Panc1 (cell line): ENCODE data around the gene SLC19A1. TPM values are rescaled to one million over a fixed set of nuclear protein-coding genes. Genes with fewer than 3 reads are reported as not detected.

Experiments used
- ATAC-seq: fragments of 200-7000 bp; cut with Tn5 transposase; 2 replicates; pipeline ENCODE4 v1.9.1; 2020; ENCODE audit warnings: mild to moderate bottlenecking, moderate library complexity
- BruUV-seq: library from RNA; stranded (reverse); fragments of 400-500 nt; replicated peaks from 2 replicates; lab custom pipeline; 2021; lab: Mats Ljungman, UMichigan
- CTCF ChIA-PET: fragments of 300-600 bp; sonication (Branson Sonifier 250); formaldehyde crosslinking; loops from one replicate; lab custom pipeline; 2022; ENCODE audit warnings: antibody characterized with exemption; lab: Charles Lee
- POLR2A ChIA-PET: fragments of 300-600 bp; sonication (Branson Sonifier 250); formaldehyde crosslinking; loops from one replicate; lab custom pipeline; 2022; ENCODE audit warnings: antibody characterized with exemption; lab: Charles Lee
- DNase-seq: peaks from one replicate; pipeline ENCODE4 v3.0.0-alpha.2; 2010; ENCODE audit warnings: low read depth, low spot score
- H3K27ac ChIP-seq: 2 replicates; pipeline ENCODE4 v1.5.1; 2011; ENCODE audit warnings: mild to moderate bottlenecking, low read length, inconsistent platforms
- H3K27me3 ChIP-seq: fragments of 200-500 bp; sonication (Bioruptor generic); 2 replicates; pipeline ENCODE4 v1.6.0; 2014; ENCODE audit warnings: low read length, inconsistent platforms; ENCODE audit not compliant: control insufficient read depth, insufficient read depth
- H3K36me3 ChIP-seq: fragments of 200-500 bp; sonication (Bioruptor generic); 2 replicates; pipeline ENCODE4 v1.5.1; 2014; ENCODE audit warnings: inconsistent platforms, mild to moderate bottlenecking, low read length, moderate library complexity; ENCODE audit not compliant: control insufficient read depth, insufficient read depth
- H3K4me1 ChIP-seq: 2 replicates; pipeline ENCODE4 v1.5.1; 2011; ENCODE audit warnings: inconsistent platforms, mild to moderate bottlenecking, low read length, moderate library complexity; ENCODE audit not compliant: control insufficient read depth, insufficient read depth
- H3K4me3 ChIP-seq, 2 experiments: 2 replicates each; pipeline ENCODE4 v1.5.1; 2011 to 2012; ENCODE audit warnings: low read depth in 2 of 2, low read length in 2 of 2, mild to moderate bottlenecking in 2 of 2, inconsistent platforms in 1 of 2, moderate library complexity in 1 of 2
- H3K9me3 ChIP-seq: fragments of 200-500 bp; sonication (Bioruptor generic); 2 replicates; pipeline ENCODE4 v1.5.1; 2014; ENCODE audit warnings: low read depth, mild to moderate bottlenecking, inconsistent platforms, low read length, moderate library complexity; ENCODE audit not compliant: control insufficient read depth, insufficient read depth
- POLR2AphosphoS5 ChIP-seq: IDR thresholded peaks from 2 replicates; pipeline ENCODE4 v1.6.1; 2012; ENCODE audit warnings: mild to moderate bottlenecking, low read depth, low read length, moderate library complexity
- SIN3A ChIP-seq: IDR thresholded peaks from 2 replicates; pipeline ENCODE4 v1.6.1; 2012; ENCODE audit warnings: low read depth, mild to moderate bottlenecking, low read length, moderate library complexity, borderline replicate concordance; ENCODE audit not compliant: insufficient read depth
- TCF7L2 ChIP-seq: IDR thresholded peaks from 2 replicates; pipeline ENCODE4 v1.6.1; 2011; ENCODE audit warnings: mild to moderate bottlenecking, low read depth, low read length, inconsistent platforms
- in situ Hi-C: cut with HindIII; loops from 2 replicates; pipeline ENCODE4 v1.10.0; 2016; ENCODE audit warnings: low sequenced_read_pairs, low pct_unique_long_range_greater_than_20kb
- intact Hi-C: fragments of 100-400 bp; cut with micrococcal nuclease; formaldehyde crosslinking; loops from one replicate; pipeline ENCODE4 v1.10.0; 2022; ENCODE audit not compliant: unreplicated experiment
- total RNA-seq: library from RNA; stranded (reverse); gene quantifications from one replicate; pipeline ENCODE4 v1.2.1, GENCODE V29; 2021; ENCODE audit not compliant: unreplicated experiment
- TF ChIP-seq, protein P1 (sequence below), 2 experiments: IDR thresholded peaks; 2 replicates each; pipeline ENCODE4 v1.6.1; 2011 to 2012; ENCODE audit warnings: low read depth in 2 of 2, control low read depth in 1 of 2, low read length in 1 of 2, mild to moderate bottlenecking in 1 of 2, moderate library complexity in 1 of 2; ENCODE audit not compliant: insufficient read depth in 1 of 2
- TF ChIP-seq, protein P2 (sequence below): fragments of 450-650 bp; IDR thresholded peaks from 2 replicates; pipeline ENCODE4 v1.5.1; 2017; ENCODE audit warnings: mild to moderate bottlenecking

SLC19A1 gene
- total RNA-seq, 1 experiment from 2014 or later, result 24.5 TPM

DNA sequence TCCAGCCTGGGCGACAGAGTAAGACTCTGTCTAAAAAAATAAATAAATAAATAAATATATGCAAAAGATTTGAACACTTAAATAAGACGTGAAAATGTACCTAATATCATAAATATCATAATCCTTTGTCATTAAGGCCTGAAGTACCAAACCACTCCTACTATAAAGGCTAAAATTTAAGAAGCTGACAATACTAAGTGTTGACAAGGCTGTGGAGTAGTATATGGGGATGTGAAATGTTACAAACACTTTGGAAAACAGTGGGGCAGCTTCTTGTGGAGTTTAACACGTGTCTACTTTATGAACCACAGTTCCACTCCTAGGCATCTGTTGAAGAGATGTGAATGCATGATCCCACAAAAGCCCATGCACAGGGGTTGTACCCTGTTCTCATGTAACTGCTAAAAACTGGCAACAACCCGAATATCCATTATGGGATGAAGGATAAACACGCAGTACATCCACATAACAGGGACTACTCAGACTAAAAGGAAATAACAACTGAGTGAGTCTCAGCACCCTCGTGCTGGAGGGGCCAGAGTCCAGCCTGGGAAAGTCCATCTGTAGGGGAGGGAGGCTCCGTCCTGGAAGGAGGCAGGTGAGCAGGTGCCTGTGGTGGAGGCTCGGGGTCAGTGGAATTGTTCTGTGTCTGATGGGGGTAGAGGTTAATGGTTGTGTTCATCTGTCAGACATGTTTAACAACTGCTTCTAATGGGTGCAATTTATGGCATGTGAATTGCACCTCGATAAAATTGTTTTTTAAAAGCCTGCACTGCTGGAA is 6.7 kb upstream of the SLC19A1 start:
- Histone ChIP-seq H3K27ac (no peak overlapping the region), H3K27me3 (no peaks in the 10 kb centered on the region), H3K36me3 (no peaks in the 10 kb centered on the region), H3K9me3 (no peaks in the 10 kb centered on the region), H3K4me3 (no peak overlapping the region), H3K4me1 (peaks cover 6% of the 10 kb centered on the region)
- in situ Hi-C loops (no loop called here), intact Hi-C loops (no loop called here)
- ChIA-PET POLR2A (no interaction called here), CTCF (no interaction called here)
- no peak for ATAC-seq
- no peak for DNase-seq
- no TSS peak for BruUV-seq
- no peak for TF ChIP-seq POLR2AphosphoS5

DNA sequence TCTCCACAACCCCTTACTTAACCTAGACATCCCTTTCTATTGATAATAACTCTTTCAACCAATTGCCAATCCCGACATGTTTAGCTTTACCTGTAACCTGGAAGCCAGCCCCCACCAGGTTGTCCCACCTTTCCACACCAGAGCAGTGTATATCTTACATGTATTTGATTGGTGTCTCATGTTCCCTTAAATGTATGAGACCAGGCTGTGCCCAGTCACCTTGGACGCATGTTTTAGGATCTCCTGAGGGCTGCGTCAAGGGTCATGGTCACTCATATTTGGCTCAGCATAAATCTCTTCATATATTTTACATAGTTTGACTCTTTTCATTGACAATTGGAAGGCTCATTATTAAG is 5.3 kb upstream of the SLC19A1 start:
- TF ChIP-seq, protein P1, sequence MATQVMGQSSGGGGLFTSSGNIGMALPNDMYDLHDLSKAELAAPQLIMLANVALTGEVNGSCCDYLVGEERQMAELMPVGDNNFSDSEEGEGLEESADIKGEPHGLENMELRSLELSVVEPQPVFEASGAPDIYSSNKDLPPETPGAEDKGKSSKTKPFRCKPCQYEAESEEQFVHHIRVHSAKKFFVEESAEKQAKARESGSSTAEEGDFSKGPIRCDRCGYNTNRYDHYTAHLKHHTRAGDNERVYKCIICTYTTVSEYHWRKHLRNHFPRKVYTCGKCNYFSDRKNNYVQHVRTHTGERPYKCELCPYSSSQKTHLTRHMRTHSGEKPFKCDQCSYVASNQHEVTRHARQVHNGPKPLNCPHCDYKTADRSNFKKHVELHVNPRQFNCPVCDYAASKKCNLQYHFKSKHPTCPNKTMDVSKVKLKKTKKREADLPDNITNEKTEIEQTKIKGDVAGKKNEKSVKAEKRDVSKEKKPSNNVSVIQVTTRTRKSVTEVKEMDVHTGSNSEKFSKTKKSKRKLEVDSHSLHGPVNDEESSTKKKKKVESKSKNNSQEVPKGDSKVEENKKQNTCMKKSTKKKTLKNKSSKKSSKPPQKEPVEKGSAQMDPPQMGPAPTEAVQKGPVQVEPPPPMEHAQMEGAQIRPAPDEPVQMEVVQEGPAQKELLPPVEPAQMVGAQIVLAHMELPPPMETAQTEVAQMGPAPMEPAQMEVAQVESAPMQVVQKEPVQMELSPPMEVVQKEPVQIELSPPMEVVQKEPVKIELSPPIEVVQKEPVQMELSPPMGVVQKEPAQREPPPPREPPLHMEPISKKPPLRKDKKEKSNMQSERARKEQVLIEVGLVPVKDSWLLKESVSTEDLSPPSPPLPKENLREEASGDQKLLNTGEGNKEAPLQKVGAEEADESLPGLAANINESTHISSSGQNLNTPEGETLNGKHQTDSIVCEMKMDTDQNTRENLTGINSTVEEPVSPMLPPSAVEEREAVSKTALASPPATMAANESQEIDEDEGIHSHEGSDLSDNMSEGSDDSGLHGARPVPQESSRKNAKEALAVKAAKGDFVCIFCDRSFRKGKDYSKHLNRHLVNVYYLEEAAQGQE (IDR thresholded peaks at IDR 0.05; ENCODE audit: insufficient read depth in 1 of 2, low read depth in 2 of 2, low read length in 1 of 2), result no peak
- TF ChIP-seq, protein P2, sequence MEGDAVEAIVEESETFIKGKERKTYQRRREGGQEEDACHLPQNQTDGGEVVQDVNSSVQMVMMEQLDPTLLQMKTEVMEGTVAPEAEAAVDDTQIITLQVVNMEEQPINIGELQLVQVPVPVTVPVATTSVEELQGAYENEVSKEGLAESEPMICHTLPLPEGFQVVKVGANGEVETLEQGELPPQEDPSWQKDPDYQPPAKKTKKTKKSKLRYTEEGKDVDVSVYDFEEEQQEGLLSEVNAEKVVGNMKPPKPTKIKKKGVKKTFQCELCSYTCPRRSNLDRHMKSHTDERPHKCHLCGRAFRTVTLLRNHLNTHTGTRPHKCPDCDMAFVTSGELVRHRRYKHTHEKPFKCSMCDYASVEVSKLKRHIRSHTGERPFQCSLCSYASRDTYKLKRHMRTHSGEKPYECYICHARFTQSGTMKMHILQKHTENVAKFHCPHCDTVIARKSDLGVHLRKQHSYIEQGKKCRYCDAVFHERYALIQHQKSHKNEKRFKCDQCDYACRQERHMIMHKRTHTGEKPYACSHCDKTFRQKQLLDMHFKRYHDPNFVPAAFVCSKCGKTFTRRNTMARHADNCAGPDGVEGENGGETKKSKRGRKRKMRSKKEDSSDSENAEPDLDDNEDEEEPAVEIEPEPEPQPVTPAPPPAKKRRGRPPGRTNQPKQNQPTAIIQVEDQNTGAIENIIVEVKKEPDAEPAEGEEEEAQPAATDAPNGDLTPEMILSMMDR, result no peak
- no peak for TF ChIP-seq POLR2AphosphoS5
- ChIA-PET CTCF (no interaction called here), POLR2A (no interaction called here)
- ATAC-seq (no peak), DNase-seq (no peak)
- Histone ChIP-seq H3K36me3 (no peaks in the 10 kb centered on the region), H3K27ac (no peak overlapping the region), H3K9me3 (no peaks in the 10 kb centered on the region), H3K27me3 (no peaks in the 10 kb centered on the region), H3K4me3 (no peak overlapping the region), H3K4me1 (peaks cover 11% of the 10 kb centered on the region)
- in situ Hi-C loops (no loop called here), intact Hi-C loops (no loop called here)
- BruUV-seq, result no TSS peak

DNA sequence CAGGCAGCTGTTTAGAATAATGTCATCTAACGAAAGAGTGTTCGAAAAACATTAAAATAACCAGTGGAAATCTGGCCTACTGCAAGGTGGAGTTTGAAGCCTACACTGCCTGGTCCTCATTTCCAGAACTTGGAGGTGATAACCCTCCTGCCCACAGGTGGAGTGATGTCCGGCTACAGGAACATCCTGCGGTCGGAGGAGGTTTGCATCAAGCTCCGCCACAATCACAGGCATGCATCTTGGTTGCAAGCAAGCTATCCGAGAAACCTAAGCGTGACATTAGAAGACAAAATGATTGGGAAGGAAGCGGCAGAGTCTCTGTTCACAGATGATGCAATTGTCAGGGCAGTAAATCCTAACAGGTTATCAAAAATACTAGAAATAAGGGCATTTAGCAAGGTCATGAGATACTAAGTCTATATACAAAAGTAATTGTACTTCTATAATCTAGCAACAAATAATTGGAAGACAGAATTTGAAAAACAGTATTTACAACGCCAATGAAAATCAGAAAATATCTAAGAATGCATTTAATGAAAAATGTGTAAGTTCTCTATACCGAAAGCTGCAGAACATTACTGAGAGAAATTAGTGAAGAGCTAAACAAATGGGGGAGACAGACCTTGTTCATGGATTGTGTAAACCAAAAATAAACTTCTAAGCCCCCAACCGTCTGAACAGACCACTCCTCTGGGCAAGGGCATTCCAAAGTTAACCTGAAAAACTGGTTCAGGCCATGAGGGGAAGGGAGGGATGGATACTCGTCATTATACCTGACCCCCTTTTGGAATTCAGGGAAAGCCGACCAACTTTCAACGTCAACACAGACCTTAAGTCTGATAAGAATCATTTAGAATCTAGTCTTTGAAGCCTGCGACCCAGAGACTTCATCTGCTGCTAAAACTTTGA is 4.7 kb upstream of the SLC19A1 start:
- BruUV-seq, result no TSS peak
- in situ Hi-C loops (no loop called here), intact Hi-C loops (no loop called here)
- DNase-seq, result no peak
- Histone ChIP-seq H3K9me3 (no peaks in the 10 kb centered on the region), H3K36me3 (no peaks in the 10 kb centered on the region; the same call in 1 of the 2 replicates), H3K4me3 (no peak overlapping the region), H3K4me1 (peaks cover 11% of the 10 kb centered on the region), H3K27ac (no peak overlapping the region), H3K27me3 (no peaks in the 10 kb centered on the region)
- ATAC-seq, result no peak
- POLR2A ChIA-PET, result no interaction called here
- TF ChIP-seq, protein P2, result no peak
- TF ChIP-seq, protein P1 (IDR thresholded peaks at IDR 0.05; ENCODE audit: insufficient read depth in 1 of 2, low read depth in 2 of 2, low read length in 1 of 2), result no peak
- TF ChIP-seq SIN3A (no peak), TCF7L2 (no peak), POLR2AphosphoS5 (no peak)
- CTCF ChIA-PET, result no interaction called here
